DMS53 (cell line): Measurements from ENCODE around the gene STUB1.

Experiments
- DNase-seq: peaks from one replicate; lab custom pipeline; 2025; lab: John Stamatoyannopoulos, UW

STUB1 gene

GRCh38 chr16:725463-726187 is 45.4 kb downstream of the STUB1 start:
- DNase-seq, result peak; percentile 64

GRCh38 chr16:726188-726437 is 45.9 kb downstream of the STUB1 start:
- DNase-seq, result no peak

GRCh38 chr16:726438-727290 is 46.5 kb downstream of the STUB1 start, which contains the start of the genes CCDC78 and HAGHL:
Gene CCDC78, minus strand, starts transcription at chr16:726443. Its CDS starts 76 bp downstream, at chr16:726367.
Gene HAGHL, plus strand, starts transcription at chr16:727106. Its CDS starts 404 bp downstream, at chr16:727510.
- DNase-seq, result peak; percentile 89

- DNase-seq, result peak; percentile 62
Observed at GRCh38 chr16:727291-727977, 47.2 kb downstream of the STUB1 start.

- peak; percentile 97 for DNase-seq
Observed at GRCh38 chr16:728131-728889, 48.1 kb downstream of the STUB1 start.

DNA sequence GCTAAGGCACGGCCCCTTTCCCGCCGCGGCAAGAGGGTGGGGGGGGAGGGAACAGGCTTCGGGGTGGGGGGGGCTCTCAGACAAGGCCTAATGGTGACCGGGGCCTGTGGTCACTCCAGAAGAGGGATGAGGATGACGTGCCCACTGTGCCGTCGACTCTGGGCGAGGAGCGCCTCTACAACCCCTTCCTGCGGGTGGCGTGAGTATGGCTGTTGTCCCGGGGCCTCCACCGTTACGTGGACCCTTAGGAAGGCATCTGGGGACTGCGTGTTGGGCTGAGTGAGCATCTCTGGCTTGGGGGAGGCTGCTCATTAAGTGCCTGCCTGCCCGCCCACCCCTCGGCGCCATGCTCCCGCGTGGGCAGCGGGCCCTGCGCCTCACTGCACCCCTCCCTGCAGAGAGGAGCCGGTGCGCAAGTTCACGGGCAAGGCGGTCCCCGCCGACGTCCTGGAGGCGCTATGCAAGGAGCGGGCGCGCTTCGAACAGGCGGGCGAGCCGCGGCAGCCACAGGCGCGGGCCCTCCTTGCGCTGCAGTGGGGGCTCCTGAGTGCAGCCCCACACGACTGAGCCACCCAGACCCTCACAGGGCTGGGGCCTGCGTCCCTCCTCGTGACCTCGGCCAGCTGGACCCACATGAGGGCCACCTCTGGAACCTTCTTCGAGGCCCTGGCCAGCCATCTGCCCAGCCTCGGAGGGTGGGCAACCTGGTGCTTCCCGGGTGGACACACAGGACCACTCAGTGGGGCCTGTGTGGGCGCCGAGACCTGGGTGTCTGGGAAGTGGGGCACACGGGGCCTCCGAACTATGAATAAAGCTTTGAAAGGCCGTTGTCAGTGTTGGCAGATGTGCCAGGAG is 48.9 kb downstream of the STUB1 start:
- DNase-seq, result no peak

DNA sequence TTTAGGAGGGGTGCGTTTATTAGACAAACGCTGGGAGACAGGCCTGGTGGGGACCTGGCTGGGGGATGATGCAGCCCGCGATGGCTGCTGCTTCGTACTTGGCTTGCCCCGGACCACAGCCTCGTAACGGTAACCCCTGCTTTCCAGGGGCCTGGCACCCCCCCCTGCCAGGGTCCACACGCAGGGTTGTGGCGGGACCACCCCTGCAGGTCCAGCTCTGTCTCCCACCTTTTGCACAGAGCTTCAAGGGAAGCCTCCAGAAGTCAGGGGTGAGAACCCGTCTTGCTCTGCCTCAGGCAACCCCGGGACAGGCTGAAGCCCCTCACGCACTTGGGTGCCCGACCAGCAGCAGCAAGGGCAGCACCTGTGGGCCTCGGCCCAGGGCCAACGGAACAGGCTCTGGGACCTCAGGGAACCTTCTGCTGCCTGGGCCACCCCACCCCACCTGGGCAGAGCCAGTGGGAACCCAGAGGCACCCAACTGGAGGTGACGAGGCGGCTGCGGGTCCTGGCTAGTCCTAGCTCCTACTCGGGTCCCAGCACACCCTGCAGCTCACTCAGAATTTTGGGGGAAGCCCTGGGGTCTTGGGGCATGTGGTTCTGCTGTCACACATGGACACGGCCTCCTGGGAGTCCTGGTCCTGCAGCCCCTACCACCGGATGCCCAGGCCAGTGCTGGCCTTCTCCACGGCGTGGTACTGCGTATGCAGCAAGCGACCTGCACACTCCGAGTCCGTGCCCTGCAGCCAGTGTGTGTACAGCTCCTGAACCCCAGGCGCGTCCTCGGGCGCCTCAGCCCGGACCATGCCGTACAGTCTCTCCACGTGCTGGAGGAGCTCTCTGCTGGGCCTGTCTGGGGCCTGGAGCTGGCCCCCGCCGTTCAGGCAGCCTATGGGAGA is 49.8 kb downstream of the STUB1 start:
- no peak for DNase-seq

- no peak for DNase-seq
Observed at GRCh38 chr16:730666-731509, 50.7 kb downstream of the STUB1 start.

DNA sequence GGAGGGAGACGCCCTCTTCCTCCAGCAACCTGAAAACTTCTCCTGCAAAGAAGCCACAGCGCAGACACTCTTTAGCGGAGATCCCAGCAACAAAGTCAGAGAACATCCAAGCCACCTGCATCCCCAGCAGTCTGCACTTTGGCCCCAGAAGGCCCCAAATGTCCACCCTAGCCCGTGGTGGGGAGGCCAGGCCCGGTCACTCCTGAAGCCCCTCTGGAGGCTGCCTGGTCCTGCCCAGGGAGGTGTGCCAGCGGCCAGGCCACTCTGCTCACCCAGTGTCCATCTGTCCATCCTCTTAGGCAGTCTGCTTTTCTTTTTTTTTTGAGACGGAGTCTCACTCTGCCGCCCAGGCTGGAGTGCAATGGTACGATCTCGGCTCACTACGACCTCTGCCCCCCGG is 52.1 kb downstream of the STUB1 start:
- DNase-seq, result no peak
